GM18505 (cell line): ENCODE measurements around the gene MRPS5.

ENCODE experiments used
- ATAC-seq: cut with Tn5 transposase; IDR thresholded peaks from one replicate; pipeline ENCODE4 v1.9.1; 2021; ENCODE audit not compliant: unreplicated experiment
- POLR2A ChIP-seq: IDR thresholded peaks from 4 replicates; pipeline ENCODE4 v1.6.1; 2011; ENCODE audit warnings: borderline replicate concordance; ENCODE audit not compliant: insufficient read depth, insufficient read length; ENCODE audit errors: extremely low read depth

Gene MRPS5

GRCh38 chr2:95060446-95061118 is 61.0 kb downstream of the MRPS5 start:
- TF ChIP-seq POLR2A = no peak
- no peak for ATAC-seq

GRCh38 chr2:95059656-95060370 is 61.8 kb downstream of the MRPS5 start:
- no peak for ATAC-seq
- no peak for TF ChIP-seq POLR2A

- no peak for TF ChIP-seq POLR2A
These were observed 62.5 kb downstream of the MRPS5 start for GRCh38 chr2:95058989-95059641.

GRCh38 chr2:95058466-95058988 is 63.1 kb downstream of the MRPS5 start:
- ATAC-seq = no peak

More at GRCh38 chr2:95058989-95059641, 62.5 kb downstream of the MRPS5 start:
- ATAC-seq = no peak

GRCh38 chr2:95057535-95058370 is 63.9 kb downstream of the MRPS5 start:
- no peak for ATAC-seq
- TF ChIP-seq POLR2A = no peak

More at GRCh38 chr2:95058466-95058988, 63.1 kb downstream of the MRPS5 start:
- no peak for TF ChIP-seq POLR2A

- ATAC-seq = no peak
- no peak for TF ChIP-seq POLR2A
These were observed 64.8 kb downstream of the MRPS5 start for GRCh38 chr2:95056461-95057459.

- no peak for ATAC-seq
- no peak for TF ChIP-seq POLR2A
These were observed 65.6 kb downstream of the MRPS5 start for GRCh38 chr2:95056044-95056443.

- no peak for TF ChIP-seq POLR2A
- ATAC-seq = no peak
These were observed 66.3 kb downstream of the MRPS5 start for GRCh38 chr2:95055262-95055661.

GRCh38 chr2:95054016-95054415 is 67.6 kb downstream of the MRPS5 start:
- ATAC-seq = no peak
- no peak for TF ChIP-seq POLR2A

GRCh38 chr2:95053543-95053942 is 68.1 kb downstream of the MRPS5 start:
- TF ChIP-seq POLR2A = no peak
- ATAC-seq = no peak

- TF ChIP-seq POLR2A = no peak
- no peak for ATAC-seq
These were observed 68.7 kb downstream of the MRPS5 start for GRCh38 chr2:95052804-95053479.
